Measurements from ENCODE around the gene LNPEP.

The LNPEP gene

GRCh38 chr5:97047076-97047475, 111.2 kb downstream of the LNPEP start:
- no peak overlapping the region for H3K4me3 ChIP-seq (ENCODE audit: control insufficient read depth, low read depth, low read length)
- no peak for TF ChIP-seq CTCF (IDR thresholded peaks at IDR 0.05; ENCODE audit: control insufficient read depth, insufficient read depth, low read depth, low read length, missing control alignments)
- no peak for DNase-seq (ENCODE audit: low read depth)

- TF ChIP-seq CTCF (IDR thresholded peaks at IDR 0.05; ENCODE audit: control insufficient read depth, insufficient read depth, low read depth, low read length, missing control alignments) = no peak
- H3K4me3 ChIP-seq (ENCODE audit: control insufficient read depth, low read depth, low read length) = no peak overlapping the region
- no peak for DNase-seq (ENCODE audit: low read depth)
These were observed 113.3 kb downstream of the LNPEP start for GRCh38 chr5:97049175-97049574.

- DNase-seq (ENCODE audit: low read depth) = no peak
- no peak for TF ChIP-seq CTCF (IDR thresholded peaks at IDR 0.05; ENCODE audit: control insufficient read depth, insufficient read depth, low read depth, low read length, missing control alignments)
- no peak overlapping the region for H3K4me3 ChIP-seq (ENCODE audit: control insufficient read depth, low read depth, low read length)
These were observed 120.4 kb downstream of the LNPEP start for GRCh38 chr5:97056263-97056662.

GRCh38 chr5:97062046-97062445, 126.2 kb downstream of the LNPEP start:
- DNase-seq (ENCODE audit: low read depth) = no peak
- no peak overlapping the region for H3K4me3 ChIP-seq (ENCODE audit: control insufficient read depth, low read depth, low read length)
- no peak for TF ChIP-seq CTCF (IDR thresholded peaks at IDR 0.05; ENCODE audit: control insufficient read depth, insufficient read depth, low read depth, low read length, missing control alignments)

- H3K4me3 ChIP-seq (ENCODE audit: control insufficient read depth, low read depth, low read length) = no peak overlapping the region
- no peak for TF ChIP-seq CTCF (IDR thresholded peaks at IDR 0.05; ENCODE audit: control insufficient read depth, insufficient read depth, low read depth, low read length, missing control alignments)
- DNase-seq (ENCODE audit: low read depth) = no peak
These were observed 127.4 kb downstream of the LNPEP start for GRCh38 chr5:97063251-97063650.

GRCh38 chr5:97065475-97065874, 129.6 kb downstream of the LNPEP start:
- no peak for TF ChIP-seq CTCF (IDR thresholded peaks at IDR 0.05; ENCODE audit: control insufficient read depth, insufficient read depth, low read depth, low read length, missing control alignments)
- no peak overlapping the region for H3K4me3 ChIP-seq (ENCODE audit: control insufficient read depth, low read depth, low read length)
- no peak for DNase-seq (ENCODE audit: low read depth)

GRCh38 chr5:97067296-97067850, 131.5 kb downstream of the LNPEP start:
- TF ChIP-seq CTCF (IDR thresholded peaks at IDR 0.05; ENCODE audit: control insufficient read depth, insufficient read depth, low read depth, low read length, missing control alignments) = no peak

More at GRCh38 chr5:97067296-97067850, 131.5 kb downstream of the LNPEP start:
- no peak for DNase-seq (ENCODE audit: low read depth)
- H3K4me3 ChIP-seq (ENCODE audit: control insufficient read depth, low read depth, low read length) = no peak overlapping the region

Data from AG09309 (cell line).